H4 (cell line): ENCODE results near the gene STRN. TPM values are rescaled to one million over a fixed set of nuclear protein-coding genes. Genes with fewer than 3 reads are reported as not detected.

Experiments used
- DNase-seq: peaks from one replicate; pipeline ENCODE4 v3.0.0-alpha.2; 2015; ENCODE audit warnings: low spot score
- total RNA-seq: library from RNA; depleted of rRNA; stranded (reverse); fragments of >200 nt; shearing (Covaris generic); gene quantifications from 2 replicates; pipeline ENCODE4 v1.2.3, GENCODE V29; 2014; rRNA removed

STRN gene
- total RNA-seq, 1 experiment from 2014 or later: 4.0 TPM

DNA sequence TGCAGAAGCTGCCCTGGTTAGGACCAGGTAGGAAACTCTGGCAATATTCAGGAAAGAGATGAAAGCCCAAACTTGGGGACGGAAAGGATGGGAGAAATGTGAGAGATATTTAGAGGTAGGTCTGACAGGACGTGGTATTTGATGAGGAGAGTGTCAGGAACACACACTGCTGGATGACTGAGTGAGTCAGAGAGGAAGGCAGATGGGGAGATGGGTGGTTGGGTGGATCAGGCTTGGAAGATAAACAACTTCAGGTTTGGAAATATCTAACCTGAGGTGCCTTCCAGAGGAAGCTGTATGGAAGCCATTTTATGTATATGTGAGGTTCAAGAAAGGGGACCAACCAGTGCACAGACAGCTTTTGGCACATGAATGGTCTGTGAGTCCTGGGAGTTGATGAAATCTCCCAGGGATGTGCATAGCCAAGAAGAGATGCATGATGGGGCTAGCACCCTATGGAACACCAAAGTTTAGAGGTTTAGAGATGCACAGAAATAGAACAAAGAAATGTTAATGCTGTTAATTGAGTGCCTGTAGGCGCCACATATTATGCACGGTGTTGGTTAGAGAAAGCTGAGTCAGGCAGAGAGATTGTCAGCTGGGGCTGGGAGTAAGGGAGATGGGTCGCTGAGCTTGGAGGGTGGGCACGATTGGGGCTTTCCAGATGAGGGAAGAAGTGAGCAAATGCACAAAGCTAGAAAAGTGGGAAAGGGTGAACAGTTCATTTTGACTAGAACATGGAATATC lies 168.8 kb downstream of the STRN start:
- DNase-seq: no peak

Other genes starting within 250 kb of the STRN start
- 1.4 and 1.6 TPM in 2 replicates for gene HEATR5B, start 117.8 kb upstream of the STRN start, total RNA-seq
- 3.3 and 3.4 TPM in 2 replicates for gene GPATCH11, start 118.0 kb upstream of the STRN start, total RNA-seq
- gene EIF2AK2, start 190.4 kb upstream of the STRN start, total RNA-seq: 15.0 and 18.5 TPM in 2 replicates
- 0.66 TPM in 1 of 2 replicates, not detected in the other for gene SULT6B1, start 222.1 kb upstream of the STRN start, total RNA-seq
- gene CEBPZOS, start 230.0 kb upstream of the STRN start, total RNA-seq: 7.2 and 8.8 TPM in 2 replicates